Activated T-helper 1 cell treated with anti-CD3 and anti-CD28 coated beads, Interleukin-2, amount 50 U/mL, for 16 hours (primary cell): Measurements from ENCODE around the gene ADORA1.

ENCODE experiments used
- DNase-seq, 2 donors: peaks; one replicate each; pipeline ENCODE4 v3.0.0-alpha.2; 2020; ENCODE audit warnings: low read depth in 1 of 2, low spot score in 1 of 2

The ADORA1 gene

DNA sequence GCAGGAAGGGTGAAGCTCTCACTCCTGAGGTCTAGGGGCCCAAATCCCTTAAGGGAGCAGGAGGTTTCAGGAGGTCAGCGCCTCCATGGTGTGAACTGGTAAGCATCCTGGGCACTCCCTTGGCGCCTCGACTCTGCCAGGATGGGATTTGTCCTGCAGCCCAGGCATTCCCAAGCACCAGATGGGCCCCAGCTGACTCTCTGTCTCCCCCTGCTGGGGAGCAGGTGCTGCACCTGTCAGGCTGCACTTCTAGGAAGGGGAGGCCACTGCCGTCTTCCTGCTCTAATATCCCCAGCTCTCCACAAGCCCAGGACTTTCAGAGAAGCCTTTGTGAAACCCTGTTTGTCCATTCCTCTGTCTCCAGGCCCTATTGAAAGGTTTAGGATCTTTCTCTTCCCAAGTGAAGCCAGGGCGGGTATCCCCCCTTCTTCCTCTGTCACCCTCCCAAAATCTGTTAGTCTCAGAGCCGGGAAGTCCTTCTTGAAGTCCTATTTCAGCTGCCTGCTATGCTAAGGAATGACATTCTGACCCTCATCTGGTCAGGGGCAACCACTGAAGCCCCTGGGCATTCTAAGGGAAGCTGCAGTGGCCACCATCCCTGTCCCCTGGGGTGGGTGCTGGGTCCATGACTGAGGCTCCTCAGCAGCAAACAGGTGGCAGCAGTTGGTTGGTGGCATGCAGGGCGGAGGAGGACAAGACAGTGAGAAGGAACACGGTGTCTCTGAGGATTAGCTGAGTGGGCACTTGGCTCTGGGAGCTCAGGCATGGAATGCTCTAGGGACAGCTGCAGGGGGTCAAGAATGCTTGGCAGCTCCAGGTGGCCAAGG is 44.9 kb downstream of the ADORA1 start:
- DNase-seq = peak in 1 of 2 donors; percentile 6

DNA sequence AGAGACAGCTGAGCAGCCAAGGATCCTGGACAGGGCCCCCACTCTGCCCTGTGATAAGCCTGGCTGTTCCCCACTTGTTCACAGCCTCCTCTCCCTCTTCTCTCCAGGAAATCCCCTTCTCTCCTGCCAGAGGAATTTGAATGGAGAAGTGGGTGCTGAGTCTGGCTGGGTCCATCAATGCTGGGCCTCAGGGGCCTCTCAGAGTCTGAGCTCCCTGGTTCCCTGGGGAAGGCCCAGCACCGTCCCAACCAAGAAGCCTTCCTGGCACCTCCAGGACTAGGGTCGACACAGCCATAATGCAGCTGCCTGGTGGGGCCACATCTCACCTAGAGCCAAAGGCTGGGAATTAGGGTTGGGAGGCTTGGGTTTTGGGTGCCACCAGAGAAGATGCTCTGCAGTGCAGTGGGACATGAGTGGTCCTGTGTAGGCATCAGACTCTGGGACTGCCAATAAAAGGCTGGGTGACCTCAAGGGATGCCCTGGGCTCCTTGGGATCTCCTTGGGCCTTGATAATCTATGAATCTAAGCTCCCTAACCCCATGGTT is 45.6 kb downstream of the ADORA1 start:
- no peak for DNase-seq

- DNase-seq = no peak
These were observed 46.0 kb downstream of the ADORA1 start for GRCh38 chr1:203173566-203173965.

- no peak for DNase-seq
These were observed 46.9 kb downstream of the ADORA1 start for GRCh38 chr1:203174324-203174985.

GRCh38 chr1:203175237-203175826 is 47.8 kb downstream of the ADORA1 start, which contains the start of gene MYBPH:
Gene MYBPH (minus strand): TSS chr1:203175826. CDS start chr1:203175755, 71 bp downstream.
- DNase-seq = no peak

DNA sequence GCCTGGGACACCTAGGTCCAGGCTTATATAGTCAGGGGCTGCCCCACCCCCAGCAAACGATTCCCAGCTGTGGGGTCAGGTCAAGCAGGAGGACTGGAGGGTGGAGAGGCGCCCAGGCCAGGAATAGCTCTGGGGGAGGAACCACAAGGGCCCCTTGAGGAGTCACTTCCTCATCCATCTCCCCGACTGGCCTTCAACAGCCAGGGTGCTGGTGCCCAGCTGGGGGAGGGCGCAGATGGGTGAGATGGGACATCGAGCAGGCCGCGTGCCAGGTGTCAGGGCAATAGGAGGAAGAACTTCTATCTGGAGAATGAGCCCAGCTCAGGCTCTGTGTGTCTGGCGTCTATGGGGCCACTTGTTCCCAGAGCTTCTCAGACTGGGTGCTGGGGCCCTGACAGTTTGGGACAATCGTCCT is 48.3 kb downstream of the ADORA1 start:
- DNase-seq = no peak

DNA sequence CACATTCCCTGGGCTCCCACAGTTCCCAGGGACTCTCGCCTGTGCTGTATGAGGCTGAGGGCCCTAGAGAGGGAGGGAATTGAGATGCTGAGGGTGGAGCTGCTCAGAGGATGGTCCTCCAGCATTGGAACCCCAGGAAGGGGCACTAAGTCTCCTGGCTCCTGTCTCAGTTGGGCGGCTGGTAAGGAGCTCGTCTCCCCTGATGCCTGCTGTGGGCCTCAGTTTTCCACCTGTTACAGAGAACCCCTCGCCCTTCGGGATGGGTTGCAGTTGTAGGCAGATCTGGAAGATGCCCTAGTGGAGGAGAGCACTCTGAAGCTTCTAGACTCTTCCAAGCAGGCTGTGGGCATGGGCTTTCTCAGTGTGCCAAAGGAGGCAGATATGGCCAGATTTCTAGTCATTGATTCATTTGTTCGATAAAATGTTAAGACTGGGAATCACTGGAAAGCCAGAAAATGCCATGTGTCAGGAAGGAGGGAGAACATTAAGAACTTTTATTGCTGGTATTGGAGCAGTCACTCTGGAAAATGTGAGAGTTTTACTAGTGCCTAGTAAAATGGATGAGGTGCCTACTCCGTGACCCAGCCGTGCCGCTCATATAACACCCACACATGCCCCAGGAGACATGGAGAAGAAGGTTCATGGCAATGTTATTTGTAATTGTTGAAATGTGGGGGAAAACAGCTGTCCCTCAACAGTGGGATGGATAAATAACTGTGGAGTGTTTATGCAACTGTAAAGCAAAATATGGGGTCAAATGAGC is 48.9 kb downstream of the ADORA1 start:
- no peak for DNase-seq

GRCh38 chr1:203177036-203177405 is 49.5 kb downstream of the ADORA1 start:
- DNase-seq = no peak

GRCh38 chr1:203177470-203178039 is 50.0 kb downstream of the ADORA1 start:
- DNase-seq = no peak

- no peak for DNase-seq
These were observed 50.6 kb downstream of the ADORA1 start for GRCh38 chr1:203178083-203178482.

GRCh38 chr1:203178821-203179666 is 51.5 kb downstream of the ADORA1 start:
- no peak for DNase-seq

DNA sequence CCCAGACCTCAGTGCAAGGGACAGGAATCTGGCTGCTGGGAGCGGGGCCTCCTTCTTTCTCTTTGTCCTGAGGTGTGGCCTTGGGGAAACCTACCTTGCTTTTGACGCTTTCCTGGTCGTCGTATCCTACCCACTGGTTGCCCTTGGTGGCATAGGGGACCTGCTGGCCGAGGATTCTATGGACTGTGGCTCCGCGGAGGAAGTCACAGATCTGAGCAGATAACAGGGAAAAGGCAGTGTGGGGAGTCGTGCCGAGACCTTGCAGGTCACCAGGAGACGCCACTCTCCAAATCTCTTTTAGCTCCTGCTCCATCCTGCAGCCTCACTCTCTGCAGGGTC is 52.1 kb downstream of the ADORA1 start:
- DNase-seq = no peak

DNA sequence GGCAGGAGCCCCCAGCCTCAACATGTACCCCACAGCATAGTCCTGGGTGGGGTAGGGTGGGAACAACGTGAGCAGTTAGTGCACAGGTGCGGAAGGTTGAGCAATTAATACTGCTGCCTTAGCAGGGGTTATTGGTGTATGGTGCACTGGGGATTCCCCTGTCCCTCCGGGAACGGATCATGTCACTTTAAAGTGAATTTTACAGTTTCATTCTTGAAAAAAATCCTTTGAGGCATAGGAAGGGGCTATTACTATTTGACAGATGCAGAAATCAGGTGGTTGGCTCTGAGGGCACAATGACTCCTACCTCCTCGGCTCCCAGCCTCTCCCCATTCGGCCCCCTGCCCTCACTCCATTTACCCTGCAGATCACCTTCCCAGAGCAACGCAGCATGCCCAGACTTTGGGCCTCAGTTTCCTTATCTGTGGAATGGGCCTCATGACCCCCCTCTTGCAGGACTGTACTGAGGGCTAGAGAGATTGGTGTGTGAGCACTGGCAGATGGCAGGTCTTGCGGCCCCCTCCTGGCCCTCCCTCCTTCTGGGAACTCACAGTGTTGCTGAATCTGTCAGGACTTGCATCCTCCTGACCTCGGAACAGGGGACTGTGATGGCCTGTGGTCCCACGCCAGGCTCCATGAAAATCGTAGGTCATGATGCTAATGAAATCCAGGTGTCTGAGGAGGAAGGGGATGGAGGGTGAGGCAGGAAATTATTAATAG is 53.2 kb downstream of the ADORA1 start:
- no peak for DNase-seq

GRCh38 chr1:203181586-203182386 is 54.3 kb downstream of the ADORA1 start:
- DNase-seq = no peak

DNA sequence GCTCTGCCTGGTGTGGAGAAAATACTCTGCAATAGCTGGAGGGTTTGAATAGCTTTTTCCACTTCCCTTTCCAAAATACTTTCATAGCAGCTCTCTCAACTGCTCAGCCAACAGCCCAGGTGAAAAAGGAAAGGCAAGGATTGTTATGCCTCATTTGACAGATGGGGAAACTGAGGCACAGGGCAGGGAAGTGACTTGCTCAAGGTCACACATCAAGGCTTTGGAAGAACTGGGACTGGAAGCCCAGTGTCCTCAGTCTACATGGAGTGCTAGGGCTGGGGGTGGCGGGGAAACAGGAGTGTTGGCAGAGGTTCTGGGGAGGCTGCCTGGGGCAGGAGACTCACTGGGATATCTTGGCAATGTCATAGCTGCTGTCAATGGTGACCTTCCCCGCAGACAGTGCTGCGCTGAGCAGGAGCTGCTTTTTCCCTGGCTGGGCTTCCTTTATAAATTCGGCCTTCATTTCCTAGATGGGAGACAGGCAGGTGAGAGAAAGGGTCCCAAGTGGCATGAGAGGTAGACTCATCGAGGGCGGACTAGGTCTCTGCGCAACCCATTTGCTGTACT is 54.9 kb downstream of the ADORA1 start:
- DNase-seq = no peak

- DNase-seq = no peak
These were observed 56.3 kb downstream of the ADORA1 start for GRCh38 chr1:203183828-203184227.

GRCh38 chr1:203184467-203184866 is 56.9 kb downstream of the ADORA1 start:
- DNase-seq = no peak

DNA sequence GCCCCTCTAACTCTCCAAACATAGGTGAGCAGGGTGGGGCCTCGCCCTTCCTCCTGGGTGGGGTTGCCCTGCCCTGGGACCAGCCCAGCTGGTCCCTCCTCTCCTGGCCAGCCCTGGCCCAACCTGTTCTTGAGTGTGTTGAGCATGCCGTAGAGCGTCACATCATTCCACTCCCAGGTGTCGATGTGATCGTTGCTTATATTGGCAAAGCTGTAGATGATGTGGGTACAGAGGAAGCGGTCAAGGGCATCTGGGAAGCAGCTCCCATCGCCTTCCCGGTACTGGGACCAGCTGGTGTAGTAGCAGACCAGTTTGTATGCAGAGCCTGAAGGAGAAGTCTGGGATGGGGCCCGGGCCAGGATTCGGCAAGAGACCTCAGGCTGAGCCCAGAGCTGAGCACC is 57.5 kb downstream of the ADORA1 start:
- DNase-seq = no peak
